ENCODE results near the gene RLBP1.

GRCh38 chr15:89164712-89165211, 56.6 kb downstream of the RLBP1 start:
- TF ChIP-seq POLR2A (IDR thresholded peaks at IDR 0.05) (no peak), CTCF (IDR thresholded peaks at IDR 0.05) (no peak), EP300 (IDR thresholded peaks at IDR 0.05) (no peak)

Data from ovary (tissue), 3 donors.